KMS-11 (cell line): ENCODE measurements around the gene L1TD1.
"Not testable (repeated sequence)": the region's sequence is repeated elsewhere in the genome, so short reads cannot be mapped to it uniquely, and the experiment has no call there.

Experiments used
- H2AFZ ChIP-seq: fragments of 200-600 bp; sonication (generic); 2 replicates; pipeline ENCODE4 v1.6.1; 2016; ENCODE audit warnings: antibody characterized with exemption, mixed run types, low read depth
- H3K27ac ChIP-seq: fragments of 200-600 bp; sonication (generic); 2 replicates; pipeline ENCODE4 v1.6.1; 2016; ENCODE audit warnings: mild to moderate bottlenecking, mixed run types
- H3K27me3 ChIP-seq: fragments of 200-600 bp; sonication (generic); 2 replicates; pipeline ENCODE4 v1.6.1; 2017; ENCODE audit warnings: mild to moderate bottlenecking, low read depth, mixed run types, moderate library complexity; ENCODE audit not compliant: insufficient read depth
- H3K36me3 ChIP-seq: fragments of 200-600 bp; sonication (generic); 2 replicates; pipeline ENCODE4 v1.6.1; 2017; ENCODE audit warnings: mild to moderate bottlenecking, mixed run types; ENCODE audit not compliant: insufficient read depth
- H3K4me1 ChIP-seq: fragments of 200-600 bp; sonication (generic); 2 replicates; pipeline ENCODE4 v1.6.1; 2016; ENCODE audit warnings: mild to moderate bottlenecking, low read depth, mixed run types; ENCODE audit not compliant: poor library complexity, severe bottlenecking
- H3K4me2 ChIP-seq: fragments of 200-600 bp; sonication (generic); 2 replicates; pipeline ENCODE4 v1.7.0; 2016; ENCODE audit warnings: mild to moderate bottlenecking, mixed run types
- H3K4me3 ChIP-seq: fragments of 200-600 bp; sonication (generic); IDR thresholded peaks from 2 replicates; pipeline ENCODE4 v1.6.1; 2017; ENCODE audit warnings: low read depth, low read length, mixed read lengths; ENCODE audit not compliant: insufficient read depth
- H3K79me2 ChIP-seq: fragments of 200-600 bp; sonication (generic); 2 replicates; pipeline ENCODE4 v1.6.1; 2016; ENCODE audit warnings: low read depth, mixed run types; ENCODE audit not compliant: insufficient read depth
- H3K9ac ChIP-seq: fragments of 200-600 bp; sonication (generic); 2 replicates; pipeline ENCODE4 v1.6.1; 2016; ENCODE audit warnings: mild to moderate bottlenecking, mixed run types
- H4K20me1 ChIP-seq: fragments of 200-600 bp; sonication (generic); 2 replicates; pipeline ENCODE4 v1.6.1; 2016; ENCODE audit warnings: mild to moderate bottlenecking, mixed run types; ENCODE audit not compliant: insufficient read depth
- CTCF ChIP-seq: fragments of 200-600 bp; sonication (generic); conservative IDR thresholded peaks from 2 replicates; pipeline ENCODE4 v1.6.1; 2017; ENCODE audit warnings: low read depth, mild to moderate bottlenecking, antibody characterized with exemption, low read length, moderate library complexity, mixed read lengths

L1TD1 gene

GRCh38 chr1:62238507-62238906 is 43.9 kb downstream of the L1TD1 start:
- no peaks in the 10 kb centered on the region for H3K36me3 ChIP-seq
- no peaks in the 10 kb centered on the region for H3K27me3 ChIP-seq
- no peak overlapping the region for H3K4me3 ChIP-seq
- H2AFZ ChIP-seq: peak overlapping the region; percentile 19; the same call in 1 of the 2 replicates
- no peak overlapping the region; the same call in 1 of the 2 replicates for H3K9ac ChIP-seq
- H3K4me2 ChIP-seq: peak overlapping the region; percentile 66
- no peak for TF ChIP-seq CTCF
- H4K20me1 ChIP-seq: no peaks in the 10 kb centered on the region
- peaks cover 59% of the 10 kb centered on the region for H3K4me1 ChIP-seq
- H3K27ac ChIP-seq: peak overlapping the region; percentile 86
- no peaks in the 10 kb centered on the region for H3K79me2 ChIP-seq

- H3K4me1 ChIP-seq: peaks cover 51% of the 10 kb centered on the region
- not testable (repeated sequence) for H3K9ac ChIP-seq, H3K36me3 ChIP-seq, H3K4me2 ChIP-seq, H3K27me3 ChIP-seq, H3K79me2 ChIP-seq, H3K4me3 ChIP-seq, H4K20me1 ChIP-seq, H2AFZ ChIP-seq, H3K27ac ChIP-seq
Measured at GRCh38 chr1:62239652-62240403, 45.2 kb downstream of the L1TD1 start.

- H3K27ac ChIP-seq: no peak overlapping the region
- no peaks in the 10 kb centered on the region for H3K27me3 ChIP-seq
Measured at GRCh38 chr1:62240651-62241370, 46.2 kb downstream of the L1TD1 start.

GRCh38 chr1:62241371-62242131 is 46.9 kb downstream of the L1TD1 start:
- H2AFZ ChIP-seq: no peak overlapping the region
- no peak overlapping the region for H3K4me3 ChIP-seq
- no peak overlapping the region for H3K4me2 ChIP-seq
- H3K79me2 ChIP-seq: no peaks in the 10 kb centered on the region
- no peaks in the 10 kb centered on the region for H3K36me3 ChIP-seq
- no peaks in the 10 kb centered on the region for H4K20me1 ChIP-seq
- H3K9ac ChIP-seq: no peak overlapping the region
- H3K27me3 ChIP-seq: no peaks in the 10 kb centered on the region
- H3K4me1 ChIP-seq: peaks cover 34% of the 10 kb centered on the region
- no peak for TF ChIP-seq CTCF
- no peak overlapping the region for H3K27ac ChIP-seq

More at GRCh38 chr1:62240651-62241370, 46.2 kb downstream of the L1TD1 start:
- H3K9ac ChIP-seq: no peak overlapping the region
- H3K4me3 ChIP-seq: no peak overlapping the region
- H3K36me3 ChIP-seq: no peaks in the 10 kb centered on the region
- no peak overlapping the region for H2AFZ ChIP-seq
- no peak for TF ChIP-seq CTCF
- H3K79me2 ChIP-seq: no peaks in the 10 kb centered on the region
- H4K20me1 ChIP-seq: no peaks in the 10 kb centered on the region
- peaks cover 42% of the 10 kb centered on the region for H3K4me1 ChIP-seq
- H3K4me2 ChIP-seq: no peak overlapping the region

- not testable (repeated sequence) for H4K20me1 ChIP-seq, H3K9ac ChIP-seq, H3K4me1 ChIP-seq, H3K36me3 ChIP-seq, H3K79me2 ChIP-seq, H2AFZ ChIP-seq, H3K27ac ChIP-seq, H3K27me3 ChIP-seq, H3K4me2 ChIP-seq, H3K4me3 ChIP-seq
Measured at GRCh38 chr1:62244380-62244779, 49.7 kb downstream of the L1TD1 start.
